ENCODE measurements around the gene FAM114A1.

The FAM114A1 gene

GRCh38 chr4:38867478-38868058, at the start of gene FAM114A1:
Gene FAM114A1, plus strand, starts transcription at chr4:38867806. Its CDS starts 10,273 bp downstream, at chr4:38878079.
- no peak for DNase-seq

GRCh38 chr4:38818441-38818976, 49.1 kb upstream of the FAM114A1 start:
- DNase-seq = no peak

- no peak for DNase-seq
Measured at GRCh38 chr4:38819569-38819968, 48.0 kb upstream of the FAM114A1 start.

- no peak for DNase-seq
Measured at GRCh38 chr4:38820329-38821061, 47.1 kb upstream of the FAM114A1 start.

- DNase-seq = no peak
Measured at GRCh38 chr4:38821739-38822138, 45.9 kb upstream of the FAM114A1 start.

GRCh38 chr4:38822748-38823303, 44.8 kb upstream of the FAM114A1 start:
- DNase-seq = no peak

- DNase-seq = no peak
Measured at GRCh38 chr4:38823766-38824165, 43.8 kb upstream of the FAM114A1 start.

- no peak for DNase-seq
Measured at GRCh38 chr4:38829237-38829636, 38.4 kb upstream of the FAM114A1 start.

GRCh38 chr4:38831653-38832052, 36.0 kb upstream of the FAM114A1 start:
- DNase-seq = no peak

- no peak for DNase-seq
Measured at GRCh38 chr4:38832206-38832605, 35.4 kb upstream of the FAM114A1 start.

- DNase-seq = no peak
Measured at GRCh38 chr4:38832624-38833528, 34.7 kb upstream of the FAM114A1 start.

- no peak for DNase-seq
Measured at GRCh38 chr4:38834570-38834969, 33.0 kb upstream of the FAM114A1 start.

GRCh38 chr4:38837334-38837733, 30.3 kb upstream of the FAM114A1 start:
- no peak for DNase-seq

- no peak for DNase-seq
Measured at GRCh38 chr4:38837849-38838248, 29.8 kb upstream of the FAM114A1 start.

- DNase-seq = peak; percentile 84
Measured at GRCh38 chr4:38842994-38843393, 24.6 kb upstream of the FAM114A1 start.

- DNase-seq = no peak
Measured at GRCh38 chr4:38846015-38846414, 21.6 kb upstream of the FAM114A1 start.

GRCh38 chr4:38855466-38855865, 12.1 kb upstream of the FAM114A1 start:
- no peak for DNase-seq

GRCh38 chr4:38856046-38856445, 11.6 kb upstream of the FAM114A1 start:
- peak; percentile 59 for DNase-seq

- DNase-seq = peak; percentile 69
Measured at GRCh38 chr4:38856524-38857337, 10.9 kb upstream of the FAM114A1 start, which contains the start of gene TLR6. Gene TLR6, minus strand, starts transcription at chr4:38856817. Its CDS starts 27,344 bp downstream, at chr4:38829473.

GRCh38 chr4:38857354-38858096, 10.1 kb upstream of the FAM114A1 start:
- no peak for DNase-seq

GRCh38 chr4:38858097-38858420, 9.5 kb upstream of the FAM114A1 start:
- DNase-seq = no peak
